ENCODE data around the gene SEC23A. TPM values are rescaled to one million over a fixed set of nuclear protein-coding genes. Genes with fewer than 3 reads are reported as not detected.

Gene SEC23A
- total and polyA plus RNA-seq, 2 of the 13 experiments (the other 11 are each of a cell fraction or from before 2014, with no cell fraction given), result 403 to 887 TPM

DNA sequence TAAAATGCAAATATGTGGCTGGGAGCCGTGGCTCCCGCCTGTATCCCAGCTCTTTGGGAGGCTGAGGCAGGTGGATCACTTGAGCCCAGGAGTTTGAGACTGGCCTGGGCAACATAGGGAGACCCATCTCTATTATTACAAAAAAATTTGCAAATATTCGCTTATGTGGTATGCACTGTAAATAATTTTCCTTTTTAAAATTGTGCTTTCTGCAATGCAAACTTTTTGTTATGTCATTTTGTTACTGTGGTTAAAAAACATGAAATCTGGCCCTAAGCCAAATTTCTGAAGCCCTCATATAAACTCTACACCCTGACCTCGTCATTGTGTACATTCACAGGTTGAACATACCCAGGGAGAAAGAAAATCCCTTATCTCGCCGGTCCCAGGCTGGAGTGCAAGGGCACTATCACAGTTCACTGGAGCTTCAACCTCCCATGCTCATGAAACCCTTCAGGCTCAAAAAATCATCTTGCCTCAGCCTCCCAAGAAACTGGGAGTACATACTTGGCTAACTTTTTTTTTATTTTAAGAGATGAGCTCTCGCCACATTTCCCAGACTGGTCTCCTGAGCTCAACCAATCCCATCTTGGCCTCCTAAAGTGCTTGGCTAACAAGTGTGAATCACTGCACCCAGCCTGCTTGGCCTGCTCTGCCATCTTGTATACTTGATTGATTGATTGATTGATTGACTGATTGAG, 42.4 kb upstream of the SEC23A start (continued):
- TF ChIP-seq, protein P1, sequence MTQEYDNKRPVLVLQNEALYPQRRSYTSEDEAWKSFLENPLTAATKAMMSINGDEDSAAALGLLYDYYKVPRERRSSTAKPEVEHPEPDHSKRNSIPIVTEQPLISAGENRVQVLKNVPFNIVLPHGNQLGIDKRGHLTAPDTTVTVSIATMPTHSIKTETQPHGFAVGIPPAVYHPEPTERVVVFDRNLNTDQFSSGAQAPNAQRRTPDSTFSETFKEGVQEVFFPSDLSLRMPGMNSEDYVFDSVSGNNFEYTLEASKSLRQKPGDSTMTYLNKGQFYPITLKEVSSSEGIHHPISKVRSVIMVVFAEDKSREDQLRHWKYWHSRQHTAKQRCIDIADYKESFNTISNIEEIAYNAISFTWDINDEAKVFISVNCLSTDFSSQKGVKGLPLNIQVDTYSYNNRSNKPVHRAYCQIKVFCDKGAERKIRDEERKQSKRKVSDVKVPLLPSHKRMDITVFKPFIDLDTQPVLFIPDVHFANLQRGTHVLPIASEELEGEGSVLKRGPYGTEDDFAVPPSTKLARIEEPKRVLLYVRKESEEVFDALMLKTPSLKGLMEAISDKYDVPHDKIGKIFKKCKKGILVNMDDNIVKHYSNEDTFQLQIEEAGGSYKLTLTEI (CRISPR knock-in tag; conservative IDR thresholded peaks at IDR 0.05), result no peak
- TF ChIP-seq ZBTB1 (CRISPR knock-in tag; IDR thresholded peaks at IDR 0.05; ENCODE audit: borderline replicate concordance), result no peak
- TF ChIP-seq CAMTA2 (CRISPR knock-in tag; IDR thresholded peaks at IDR 0.05; ENCODE audit: borderline replicate concordance), result 0 out of 2 replicates have a peak, but pooled peaks have one; percentile 19
- no peak for TF ChIP-seq HOXA9 (CRISPR knock-in tag; IDR thresholded peaks at IDR 0.05; ENCODE audit: borderline replicate concordance)
- 0 out of 2 replicates have a peak, but pooled peaks have one; percentile 53 for TF ChIP-seq HHEX (CRISPR knock-in tag; IDR thresholded peaks at IDR 0.05)
- TF ChIP-seq ZNF619 (CRISPR knock-in tag; IDR thresholded peaks at IDR 0.05), result no peak
- TF ChIP-seq ZNF607 (CRISPR knock-in tag; IDR thresholded peaks at IDR 0.05; ENCODE audit: borderline replicate concordance), result peak; percentile 74; the same call in 1 of the 2 replicates
- TF ChIP-seq SMC3 (IDR thresholded peaks at IDR 0.05; ENCODE audit: low read length), result no peak; the same call in 1 of the 2 replicates
- peak; percentile 61; the same call in 1 of the 2 replicates for TF ChIP-seq ZNF556 (CRISPR knock-in tag; IDR thresholded peaks at IDR 0.05; ENCODE audit: borderline replicate concordance)
- no peak for TF ChIP-seq SIX4 (CRISPR knock-in tag; IDR thresholded peaks at IDR 0.05)
- no peak for TF ChIP-seq FOSL1 (CRISPR knock-in tag; IDR thresholded peaks at IDR 0.05; ENCODE audit: borderline replicate concordance)
- no peak for TF ChIP-seq NPAS2 (CRISPR knock-in tag; IDR thresholded peaks at IDR 0.05; ENCODE audit: borderline replicate concordance)
- no peak for TF ChIP-seq ZNF20 (CRISPR knock-in tag; IDR thresholded peaks at IDR 0.05)
- TF ChIP-seq ZMYM2 (CRISPR knock-in tag; IDR thresholded peaks at IDR 0.05), result no peak; the same call in 1 of the 2 replicates
- TF ChIP-seq ZNF253 (CRISPR knock-in tag; IDR thresholded peaks at IDR 0.05; ENCODE audit: borderline replicate concordance), result no peak
- TF ChIP-seq, protein P2, sequence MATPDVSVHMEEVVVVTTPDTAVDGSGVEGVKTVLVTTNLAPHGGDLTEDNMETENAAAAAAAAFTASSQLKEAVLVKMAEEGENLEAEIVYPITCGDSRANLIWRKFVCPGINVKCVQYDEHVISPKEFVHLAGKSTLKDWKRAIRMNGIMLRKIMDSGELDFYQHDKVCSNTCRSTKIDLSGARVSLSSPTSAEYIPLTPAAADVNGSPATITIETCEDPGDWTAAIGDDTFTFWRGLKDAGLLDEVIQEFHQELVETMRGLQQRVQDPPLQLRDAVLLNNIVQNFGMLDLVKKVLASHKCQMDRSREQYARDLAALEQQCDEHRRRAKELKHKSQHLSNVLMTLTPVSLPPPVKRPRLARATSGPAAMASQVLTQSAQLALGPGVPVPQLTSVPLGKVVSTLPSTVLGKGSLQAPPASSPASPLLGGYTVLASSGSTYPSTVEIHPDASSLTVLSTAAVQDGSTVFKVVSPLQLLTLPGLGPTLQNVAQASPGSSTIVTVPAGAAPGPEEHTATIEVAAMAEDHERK (CRISPR knock-in tag; IDR thresholded peaks at IDR 0.05; ENCODE audit: low read depth), result no peak
- no peak for TF ChIP-seq ZNF296 (CRISPR knock-in tag; conservative IDR thresholded peaks at IDR 0.05)
- TF ChIP-seq, protein P3, sequence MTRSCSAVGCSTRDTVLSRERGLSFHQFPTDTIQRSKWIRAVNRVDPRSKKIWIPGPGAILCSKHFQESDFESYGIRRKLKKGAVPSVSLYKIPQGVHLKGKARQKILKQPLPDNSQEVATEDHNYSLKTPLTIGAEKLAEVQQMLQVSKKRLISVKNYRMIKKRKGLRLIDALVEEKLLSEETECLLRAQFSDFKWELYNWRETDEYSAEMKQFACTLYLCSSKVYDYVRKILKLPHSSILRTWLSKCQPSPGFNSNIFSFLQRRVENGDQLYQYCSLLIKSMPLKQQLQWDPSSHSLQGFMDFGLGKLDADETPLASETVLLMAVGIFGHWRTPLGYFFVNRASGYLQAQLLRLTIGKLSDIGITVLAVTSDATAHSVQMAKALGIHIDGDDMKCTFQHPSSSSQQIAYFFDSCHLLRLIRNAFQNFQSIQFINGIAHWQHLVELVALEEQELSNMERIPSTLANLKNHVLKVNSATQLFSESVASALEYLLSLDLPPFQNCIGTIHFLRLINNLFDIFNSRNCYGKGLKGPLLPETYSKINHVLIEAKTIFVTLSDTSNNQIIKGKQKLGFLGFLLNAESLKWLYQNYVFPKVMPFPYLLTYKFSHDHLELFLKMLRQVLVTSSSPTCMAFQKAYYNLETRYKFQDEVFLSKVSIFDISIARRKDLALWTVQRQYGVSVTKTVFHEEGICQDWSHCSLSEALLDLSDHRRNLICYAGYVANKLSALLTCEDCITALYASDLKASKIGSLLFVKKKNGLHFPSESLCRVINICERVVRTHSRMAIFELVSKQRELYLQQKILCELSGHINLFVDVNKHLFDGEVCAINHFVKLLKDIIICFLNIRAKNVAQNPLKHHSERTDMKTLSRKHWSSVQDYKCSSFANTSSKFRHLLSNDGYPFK (CRISPR knock-in tag; IDR thresholded peaks at IDR 0.05; ENCODE audit: borderline replicate concordance), result no peak
- TF ChIP-seq SKI (IDR thresholded peaks at IDR 0.05; ENCODE audit: partially characterized antibody), result peak; percentile 87
- 0 out of 2 replicates have a peak, but pooled peaks have one; percentile 24 for TF ChIP-seq HMG20B (CRISPR knock-in tag; conservative IDR thresholded peaks at IDR 0.05)
- peak; percentile 69 for TF ChIP-seq CREM (IDR thresholded peaks at IDR 0.05)
- TF ChIP-seq CREM (CRISPR knock-in tag; IDR thresholded peaks at IDR 0.05), result no peak
- TF ChIP-seq, protein P4, sequence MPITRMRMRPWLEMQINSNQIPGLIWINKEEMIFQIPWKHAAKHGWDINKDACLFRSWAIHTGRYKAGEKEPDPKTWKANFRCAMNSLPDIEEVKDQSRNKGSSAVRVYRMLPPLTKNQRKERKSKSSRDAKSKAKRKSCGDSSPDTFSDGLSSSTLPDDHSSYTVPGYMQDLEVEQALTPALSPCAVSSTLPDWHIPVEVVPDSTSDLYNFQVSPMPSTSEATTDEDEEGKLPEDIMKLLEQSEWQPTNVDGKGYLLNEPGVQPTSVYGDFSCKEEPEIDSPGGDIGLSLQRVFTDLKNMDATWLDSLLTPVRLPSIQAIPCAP (CRISPR knock-in tag; IDR thresholded peaks at IDR 0.05; ENCODE audit: low read depth), result no peak
- TF ChIP-seq GFI1 (CRISPR knock-in tag; IDR thresholded peaks at IDR 0.05; ENCODE audit: borderline replicate concordance), result no peak; the same call in 1 of the 2 replicates
